ENCODE measurements around the gene FLT1.

GRCh38 chr13:28306325-28306724 lies 188.6 kb downstream of the FLT1 start:
- TF ChIP-seq ZNF274 (IDR thresholded peaks at IDR 0.05; ENCODE audit: low read depth, low read length): no peak
- no peak for TF ChIP-seq SUZ12 (IDR thresholded peaks at IDR 0.05; ENCODE audit: extremely low read depth, insufficient read depth, insufficient read length)

All from NT2/D1 (cell line).